GM12892 (cell line): ENCODE results near the gene TNP2.

Source experiments
- DNase-seq: peaks from one replicate; pipeline ENCODE4 v3.0.0; 2011; ENCODE audit not compliant: insufficient read length
- FAIRE-seq: peaks from 2 replicates; lab custom pipeline; 2011; peaks lifted over from hg19 to GRCh38; lab: Jason Lieb, UNC
- POLR2A ChIP-seq: IDR thresholded peaks from 2 replicates; pipeline ENCODE4 v1.6.1; 2011; ENCODE audit warnings: low read depth, low read length, control low read depth
- POLR2AphosphoS5 ChIP-seq: IDR thresholded peaks from 2 replicates; pipeline ENCODE4 v1.6.1; 2011; ENCODE audit warnings: low read depth, low read length, control low read depth
- TAF1 ChIP-seq: IDR thresholded peaks from 2 replicates; pipeline ENCODE4 v1.6.1; 2011; ENCODE audit warnings: low read depth, mild to moderate bottlenecking, control low read depth, low read length, borderline replicate concordance

TNP2 gene

DNA sequence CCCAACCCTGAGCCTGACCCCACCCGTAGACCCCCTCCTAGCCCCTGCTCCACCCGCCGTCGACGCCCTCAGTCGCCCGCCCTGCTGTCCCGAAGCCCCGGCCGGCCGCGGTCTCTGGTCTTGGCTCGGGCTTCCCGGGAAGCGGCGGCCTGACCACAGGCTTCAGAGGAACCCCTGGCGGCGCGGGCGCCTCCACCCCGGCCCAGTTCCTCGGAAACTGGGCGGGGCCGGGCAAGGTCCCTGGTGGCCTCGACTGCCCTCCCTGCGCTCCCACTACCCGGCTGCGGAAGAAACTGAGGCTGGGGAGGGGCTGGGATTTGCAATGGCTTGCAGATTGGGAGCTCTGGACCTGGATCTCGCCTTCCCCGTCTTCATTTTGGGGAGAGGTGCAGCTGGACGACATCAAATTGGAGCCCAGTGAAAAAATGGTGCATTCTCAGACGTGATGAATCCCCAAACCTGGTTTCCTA lies 12.4 kb downstream of the TNP2 start:
- no peak for TF ChIP-seq POLR2A
- no peak for TF ChIP-seq POLR2AphosphoS5
- TF ChIP-seq TAF1: no peak
- FAIRE-seq (no peak), DNase-seq (no peak)

DNA sequence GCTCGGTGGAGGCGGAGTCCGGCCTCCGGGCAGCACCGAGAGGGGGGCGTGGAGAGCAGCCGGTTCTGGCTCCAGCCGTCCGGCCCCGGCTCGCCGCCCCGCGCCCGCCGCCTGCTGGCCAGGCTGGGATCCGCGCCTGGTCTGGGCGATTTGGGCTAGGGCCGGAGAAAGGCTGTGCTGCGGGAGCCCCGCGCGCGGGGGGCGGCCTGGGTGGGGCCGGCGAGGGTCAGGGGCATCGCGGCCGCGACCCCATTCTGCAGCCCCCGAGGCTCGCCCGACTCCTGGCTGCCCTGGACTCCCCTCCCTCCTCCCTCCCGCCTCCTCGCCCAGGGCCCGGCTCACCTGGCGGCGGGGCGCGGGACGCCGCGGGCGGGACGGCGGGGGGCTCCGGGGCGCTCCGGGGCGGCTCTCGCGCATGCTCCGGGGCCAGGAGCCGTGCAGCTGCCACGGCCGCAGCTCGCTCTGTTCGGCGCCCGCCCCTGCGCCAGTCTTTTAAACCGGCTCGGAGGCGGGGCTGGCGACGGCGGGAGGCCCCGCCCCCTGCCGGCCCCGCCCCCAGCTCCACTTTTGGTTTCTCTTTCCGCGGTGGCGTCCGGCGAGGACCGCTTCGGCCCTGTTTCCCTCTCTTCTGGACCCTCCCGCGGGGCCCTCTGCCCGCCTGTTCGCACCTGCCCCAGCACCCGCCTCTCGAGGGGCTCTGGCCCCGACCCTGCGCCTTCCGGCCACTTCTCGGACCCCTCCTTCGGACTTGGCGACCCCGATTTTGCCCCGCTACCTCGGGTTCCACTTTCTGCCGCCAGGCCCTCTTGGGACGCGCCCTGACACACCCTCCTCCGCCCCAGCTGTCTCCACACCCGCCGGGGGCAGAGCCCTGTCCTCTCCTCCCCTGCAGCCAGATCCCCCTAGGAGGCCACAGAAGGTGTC lies 13.1 kb downstream of the TNP2 start, which contains the start of gene SOCS1:
SOCS1 (minus strand) TSS at position 468 of the 924 bp plus-strand sequence. CDS start 726 bp downstream, outside the sequence.
- TF ChIP-seq TAF1 (peak; percentile 95), POLR2AphosphoS5 (peak; percentile 94), POLR2A (peak; percentile 98)
- peak; percentile 78 for FAIRE-seq
- peak; percentile 83 for DNase-seq

DNA sequence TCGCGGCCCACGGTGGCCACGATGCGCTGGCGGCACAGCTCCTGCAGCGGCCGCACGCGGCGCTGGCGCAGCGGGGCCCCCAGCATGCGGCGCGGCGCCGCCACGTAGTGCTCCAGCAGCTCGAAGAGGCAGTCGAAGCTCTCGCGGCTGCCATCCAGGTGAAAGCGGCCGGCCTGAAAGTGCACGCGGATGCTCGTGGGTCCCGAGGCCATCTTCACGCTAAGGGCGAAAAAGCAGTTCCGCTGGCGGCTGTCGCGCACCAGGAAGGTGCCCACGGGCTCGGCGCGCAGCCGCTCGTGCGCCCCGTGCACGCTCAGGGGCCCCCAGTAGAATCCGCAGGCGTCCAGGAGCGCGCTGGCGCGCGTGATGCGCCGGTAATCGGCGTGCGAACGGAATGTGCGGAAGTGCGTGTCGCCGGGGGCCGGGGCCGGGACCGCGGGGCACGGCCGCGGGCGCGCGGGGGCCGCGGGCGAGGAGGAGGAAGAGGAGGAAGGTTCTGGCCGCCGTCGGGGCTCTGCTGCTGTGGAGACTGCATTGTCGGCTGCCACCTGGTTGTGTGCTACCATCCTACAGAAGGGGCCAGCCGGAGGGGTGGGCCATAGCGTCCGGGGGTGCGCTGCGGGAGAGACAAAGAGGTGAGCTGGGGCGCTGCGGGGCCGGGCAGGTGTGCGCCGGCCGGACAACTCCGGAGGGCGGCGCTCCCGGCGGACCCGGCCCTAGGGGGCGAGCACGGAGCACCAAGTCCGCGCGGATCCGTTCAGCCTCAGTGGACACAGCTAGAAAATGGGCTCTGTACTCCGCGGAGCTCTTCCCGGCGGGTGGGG lies 14.0 kb downstream of the TNP2 start:
- DNase-seq (no peak), FAIRE-seq (peak; percentile 85)
- TF ChIP-seq POLR2A (no peak; the same call in 1 of the 2 replicates), TAF1 (no peak), POLR2AphosphoS5 (no peak; the same call in none of the 2 replicates)

DNA sequence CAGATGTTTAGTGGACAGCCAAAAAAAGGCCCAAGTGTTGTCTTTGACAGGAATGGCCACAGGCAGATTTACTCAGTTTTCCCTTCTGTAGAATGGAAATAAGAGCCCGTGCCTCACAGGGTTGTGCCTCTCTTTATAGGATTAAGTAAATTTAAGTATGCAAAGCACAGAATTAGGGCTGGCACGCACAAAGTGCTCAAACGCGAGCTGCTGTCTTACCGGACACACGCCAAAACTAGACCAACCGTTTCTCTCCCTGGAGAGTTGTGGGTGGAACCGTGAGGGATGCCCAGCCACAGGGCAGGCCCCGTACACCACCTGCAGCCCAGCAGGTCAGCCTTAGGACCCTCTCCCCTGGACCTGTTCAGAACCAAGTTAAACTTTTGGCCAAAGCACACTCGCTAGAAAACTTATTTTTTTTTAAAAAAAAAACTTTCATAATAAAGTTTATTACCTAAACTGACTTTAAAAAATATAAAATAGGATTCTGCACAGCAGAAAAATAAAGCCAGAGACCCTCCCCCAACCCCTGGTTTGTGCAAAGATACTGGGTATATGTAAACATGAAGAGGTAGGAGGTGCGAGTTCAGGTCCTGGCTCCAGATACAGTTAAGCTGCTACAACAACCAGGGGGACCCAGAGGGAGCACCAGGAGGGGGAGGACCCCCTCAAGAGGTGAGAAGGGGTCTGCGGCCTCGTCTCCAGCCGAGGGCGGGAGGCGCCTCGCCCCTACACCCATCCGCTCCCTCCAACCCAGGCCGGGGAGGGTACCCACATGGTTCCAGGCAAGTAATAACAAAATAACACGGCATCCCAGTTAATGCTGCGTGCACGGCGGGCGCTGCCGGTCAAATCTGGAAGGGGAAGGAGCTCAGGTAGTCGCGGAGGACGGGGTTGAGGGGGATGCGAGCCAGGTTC lies 14.9 kb downstream of the TNP2 start:
- DNase-seq (no peak), FAIRE-seq (no peak)
- TF ChIP-seq POLR2A (peak; percentile 44; the same call in 1 of the 2 replicates), TAF1 (no peak)

DNA sequence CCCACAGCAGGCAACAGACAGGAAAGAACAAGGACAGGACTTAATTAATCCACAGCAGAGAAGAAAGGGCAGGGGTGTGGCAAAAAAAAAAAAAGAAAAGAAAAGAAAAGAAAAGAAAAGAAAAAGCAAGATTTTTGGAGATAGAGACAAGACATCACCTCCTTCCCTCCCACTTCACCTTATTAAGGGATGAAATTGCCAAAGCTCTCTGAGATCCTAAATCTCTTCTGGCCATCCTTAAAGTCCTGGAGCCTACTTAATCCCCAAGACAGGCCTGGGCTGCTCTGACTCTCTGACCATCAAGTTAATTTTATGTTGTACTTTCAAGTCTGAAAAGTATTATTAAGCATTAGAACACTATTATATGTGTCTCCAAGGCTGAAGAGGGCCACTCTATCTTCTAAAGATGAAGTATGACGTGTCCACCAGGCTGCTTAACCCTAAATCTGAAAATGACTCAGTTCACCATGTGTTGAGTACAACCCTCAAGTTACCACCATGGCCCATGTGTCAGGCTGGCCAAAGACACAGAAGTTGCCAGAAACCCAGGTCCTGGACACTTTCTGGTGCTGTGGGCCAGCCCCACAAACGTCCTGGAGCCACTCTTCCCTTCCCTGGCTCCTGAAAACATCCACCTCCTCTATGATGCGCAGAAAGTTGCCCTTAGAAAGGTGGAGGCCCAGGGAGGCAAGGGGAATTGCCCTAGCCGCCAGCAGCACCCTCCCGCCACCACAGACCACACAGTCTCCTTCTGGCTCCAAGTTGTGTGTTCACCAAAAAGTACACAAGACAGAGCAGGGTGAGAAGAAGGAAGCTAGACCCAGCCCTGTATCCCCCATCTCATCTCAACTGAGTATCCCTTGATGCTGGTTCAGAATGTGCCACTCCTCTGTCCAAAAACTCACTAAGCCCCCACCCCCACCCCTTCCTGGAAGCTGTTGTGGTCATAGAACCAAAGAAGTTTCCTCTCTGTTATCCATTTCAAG lies 15.8 kb downstream of the TNP2 start:
- TF ChIP-seq POLR2A (peak; percentile 55), POLR2AphosphoS5 (peak; percentile 72; the same call in 1 of the 2 replicates), TAF1 (no peak)
- peak; percentile 36 for FAIRE-seq
- no peak for DNase-seq

DNA sequence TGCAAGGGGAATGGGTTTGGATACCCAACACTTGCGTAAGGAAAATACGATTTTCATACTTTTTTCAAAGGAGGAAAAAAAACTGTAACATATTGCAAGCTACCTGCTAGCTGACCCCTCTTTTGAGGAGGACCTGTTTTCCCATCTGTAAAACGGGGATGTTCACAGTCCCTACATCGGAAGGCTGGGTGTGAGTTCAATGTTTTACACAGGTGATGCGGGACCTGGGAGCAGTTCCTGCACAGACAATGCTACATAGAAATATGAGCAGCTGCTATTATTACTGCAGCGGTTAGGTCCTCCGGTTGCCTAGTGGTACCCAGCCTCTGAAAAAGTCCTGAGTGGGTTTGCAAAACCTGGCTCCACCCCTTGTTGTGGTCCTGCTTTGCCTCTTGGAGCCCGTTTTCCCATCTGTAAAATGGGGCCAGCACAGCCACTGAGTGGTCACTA lies 16.6 kb downstream of the TNP2 start:
- DNase-seq: no peak
- FAIRE-seq: no peak
- peak; percentile 1; the same call in 1 of the 2 replicates for TF ChIP-seq POLR2A
- TF ChIP-seq TAF1: no peak
- TF ChIP-seq POLR2AphosphoS5: no peak; the same call in 1 of the 2 replicates

DNA sequence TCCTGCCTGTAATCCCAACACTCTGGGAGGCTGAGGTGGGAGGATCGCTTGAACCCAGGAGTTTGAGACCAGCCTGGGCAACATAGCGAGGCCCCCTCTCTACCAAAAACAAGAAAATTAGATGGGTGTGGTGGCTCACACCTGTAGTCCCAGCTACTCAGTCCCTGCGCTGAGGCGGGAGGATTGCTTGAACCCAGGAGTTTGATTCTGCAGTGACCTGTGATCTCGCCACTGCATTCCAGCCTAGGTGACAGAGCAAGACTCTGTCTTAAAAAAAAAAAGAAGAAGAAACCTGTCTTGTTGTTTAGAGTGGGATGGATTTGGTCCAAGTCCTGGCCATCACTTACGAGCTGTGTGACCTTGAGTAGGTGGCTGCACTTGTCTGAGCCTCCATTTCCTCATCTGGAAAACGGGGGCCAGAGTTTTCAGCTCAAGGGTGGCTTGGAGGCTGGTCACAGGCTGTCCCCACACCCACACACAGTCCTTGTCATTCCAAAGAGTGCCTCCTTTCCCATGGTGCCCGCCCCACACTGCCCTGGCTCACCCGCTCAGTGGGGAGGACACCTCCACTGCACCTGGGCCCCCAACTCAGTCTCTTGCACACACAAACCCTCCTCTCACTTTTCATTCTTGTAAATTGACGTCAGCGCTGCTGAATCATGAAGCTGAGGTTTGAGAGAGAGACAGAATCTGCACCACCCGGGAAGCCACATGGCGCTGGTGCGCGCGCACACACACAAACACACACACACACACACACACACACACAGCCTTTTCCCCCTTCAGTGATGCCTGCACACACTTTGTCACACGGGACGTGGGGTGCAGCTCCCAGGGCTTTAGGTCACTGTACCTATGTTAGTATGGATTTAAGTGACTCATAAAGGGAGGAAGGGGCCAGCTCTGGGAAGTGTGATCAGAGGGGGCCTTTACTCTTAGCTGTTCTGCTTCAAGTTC lies 17.3 kb downstream of the TNP2 start:
- TF ChIP-seq POLR2AphosphoS5 (peak; percentile 83; the same call in 1 of the 2 replicates), POLR2A (peak; percentile 66), TAF1 (no peak)
- FAIRE-seq (no peak), DNase-seq (no peak)

DNA sequence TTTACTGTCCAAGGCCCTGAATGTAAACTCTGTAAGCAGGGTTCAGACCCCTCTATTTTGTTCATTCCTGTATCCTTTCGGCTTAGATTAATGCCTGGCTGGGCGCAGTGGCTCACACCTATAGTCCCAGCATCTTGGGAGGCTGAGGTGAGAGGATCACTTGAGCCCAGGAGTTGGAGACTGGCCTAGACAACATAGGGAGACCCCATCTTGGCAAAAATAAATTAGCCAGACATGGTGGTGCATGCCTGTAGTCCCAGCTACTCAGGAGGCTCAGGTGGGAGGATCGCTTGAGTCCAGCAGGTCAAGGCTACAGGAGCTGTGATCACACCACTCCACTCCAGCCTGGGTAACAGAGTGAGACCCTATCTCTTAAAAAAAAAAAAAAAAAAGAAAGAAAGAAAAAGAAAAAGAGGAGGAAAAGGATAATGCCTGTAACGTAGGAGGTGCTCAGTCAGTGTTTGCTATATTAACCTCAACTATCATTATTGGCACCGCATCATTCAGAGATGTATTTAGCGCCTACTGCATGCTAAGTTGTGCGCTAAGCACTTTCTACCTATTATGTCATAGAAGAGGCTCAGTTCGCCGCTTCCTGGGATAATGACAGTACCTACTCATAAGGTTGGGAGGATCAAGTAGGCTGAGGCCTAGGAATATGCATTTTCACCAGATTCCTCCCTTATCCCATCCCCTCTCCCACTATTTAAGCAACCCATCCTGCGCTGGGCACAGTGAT lies 18.2 kb downstream of the TNP2 start:
- DNase-seq: no peak
- TF ChIP-seq POLR2A (no peak), POLR2AphosphoS5 (0 out of 2 replicates have a peak, but pooled peaks have one; percentile 13), TAF1 (no peak)
- no peak for FAIRE-seq
